Retina (tissue), 1 donor: ENCODE data around the gene LYST.

Experiments used
- DNase-seq: peaks from one replicate; pipeline ENCODE4 v3.0.0-alpha.2; 2016

LYST gene

GRCh38 chr1:235703506-235703905 lies 163.2 kb downstream of the LYST start:
- DNase-seq = no peak

- DNase-seq = no peak
Observed at GRCh38 chr1:235702412-235702811, 164.3 kb downstream of the LYST start.

- no peak for DNase-seq
Observed at GRCh38 chr1:235697508-235697907, 169.2 kb downstream of the LYST start.

- DNase-seq = no peak
Observed at GRCh38 chr1:235689356-235689755, 177.3 kb downstream of the LYST start.

GRCh38 chr1:235688096-235688495 lies 178.6 kb downstream of the LYST start:
- no peak for DNase-seq

- no peak for DNase-seq
Observed at GRCh38 chr1:235683653-235684052, 183.1 kb downstream of the LYST start.

- DNase-seq = no peak
Observed at GRCh38 chr1:235682216-235682615, 184.5 kb downstream of the LYST start.

GRCh38 chr1:235679644-235680043 lies 187.1 kb downstream of the LYST start:
- no peak for DNase-seq

GRCh38 chr1:235679005-235679404 lies 187.7 kb downstream of the LYST start:
- no peak for DNase-seq

GRCh38 chr1:235675152-235675890 lies 191.4 kb downstream of the LYST start:
- DNase-seq = no peak

GRCh38 chr1:235673981-235674380 lies 192.7 kb downstream of the LYST start:
- DNase-seq = no peak

GRCh38 chr1:235671992-235672391 lies 194.7 kb downstream of the LYST start:
- no peak for DNase-seq

GRCh38 chr1:235670157-235670776 lies 196.4 kb downstream of the LYST start:
- no peak for DNase-seq

GRCh38 chr1:235669277-235669676 lies 197.4 kb downstream of the LYST start:
- no peak for DNase-seq

- no peak for DNase-seq
Observed at GRCh38 chr1:235663628-235664027, 203.1 kb downstream of the LYST start.

GRCh38 chr1:235661568-235661967 lies 205.1 kb downstream of the LYST start:
- no peak for DNase-seq

- no peak for DNase-seq
Observed at GRCh38 chr1:235659186-235659771, 207.4 kb downstream of the LYST start.

- DNase-seq = no peak
Observed at GRCh38 chr1:235657747-235658526, 208.8 kb downstream of the LYST start.

- DNase-seq = no peak
Observed at GRCh38 chr1:235657269-235657668, 209.4 kb downstream of the LYST start.

- DNase-seq = no peak
Observed at GRCh38 chr1:235652364-235652763, 214.3 kb downstream of the LYST start.

- no peak for DNase-seq
Observed at GRCh38 chr1:235651170-235651806, 215.4 kb downstream of the LYST start.

GRCh38 chr1:235650341-235651169 lies 216.2 kb downstream of the LYST start:
- peak; percentile 72 for DNase-seq
